OCI-LY3 (cell line): Measurements from ENCODE around the gene SGSM2.
A peak's percentile ranks its signal among the peaks of the same experiment; 100 is the strongest.

Experiments
- H2AFZ ChIP-seq: fragments of 200-600, 300-600 bp; shearing (Covaris generic); 2 replicates; pipeline ENCODE4 v1.6.0; 2014; ENCODE audit warnings: antibody characterized with exemption, low read depth, low read length
- H3K27ac ChIP-seq: fragments of 200-600, 300-600 bp; sonication (generic); 2 replicates; pipeline ENCODE4 v1.5.1; 2014; ENCODE audit warnings: mild to moderate bottlenecking, low read length, moderate library complexity, mixed read lengths
- H3K27me3 ChIP-seq: fragments of 200-600, 300-600 bp; sonication (generic); 2 replicates; pipeline ENCODE4 v1.6.1; 2014; ENCODE audit warnings: low read depth, low read length, mixed read lengths
- H3K36me3 ChIP-seq: fragments of 200-600, 300-600 bp; sonication (generic); replicated peaks from 2 replicates; pipeline ENCODE3; 2014; ENCODE audit warnings: low read depth, low read length, mixed read lengths
- H3K4me1 ChIP-seq: fragments of 300-600, 200-600 bp; sonication (generic); 2 replicates; pipeline ENCODE4 v1.6.1; 2014; ENCODE audit warnings: low read length, mixed read lengths
- H3K4me2 ChIP-seq: fragments of 200-600, 300-600 bp; sonication (generic); 2 replicates; pipeline ENCODE4 v1.6.1; 2014; ENCODE audit warnings: low read length, mixed read lengths
- H3K4me3 ChIP-seq: fragments of 300-600, 200-600 bp; sonication (generic); 2 replicates; pipeline ENCODE4 v1.5.1; 2014; ENCODE audit warnings: antibody characterized with exemption, mild to moderate bottlenecking, low read length, moderate library complexity
- H3K79me2 ChIP-seq: fragments of 300-600, 200-600 bp; shearing (Covaris generic); 2 replicates; pipeline ENCODE4 v1.6.1; 2014; ENCODE audit warnings: mild to moderate bottlenecking, low read length, mixed read lengths
- H3K9ac ChIP-seq: fragments of 300-600, 200-600 bp; shearing (Covaris generic); 2 replicates; pipeline ENCODE4 v1.6.0; 2014; ENCODE audit warnings: mild to moderate bottlenecking, low read length, moderate library complexity
- H3K9me3 ChIP-seq: fragments of 200-600, 300-600 bp; shearing (Covaris generic); 2 replicates; pipeline ENCODE4 v1.6.1; 2014; ENCODE audit warnings: low read length, mixed read lengths; ENCODE audit not compliant: insufficient read depth
- H4K20me1 ChIP-seq: fragments of 200-600, 300-600 bp; sonication (generic); 2 replicates; pipeline ENCODE4 v1.6.1; 2016; ENCODE audit warnings: low read length, mixed read lengths; ENCODE audit not compliant: insufficient read depth
- CTCF ChIP-seq: fragments of 200-600, 300-600 bp; sonication (generic); IDR thresholded peaks from 2 replicates; pipeline ENCODE4 v1.5.1; 2014; ENCODE audit warnings: antibody characterized with exemption, low read length, low read depth
- EZH2phosphoT487 ChIP-seq: fragments of 200-600 bp; shearing (Covaris generic); IDR thresholded peaks from 2 replicates; pipeline ENCODE4 v1.6.1; 2018; ENCODE audit warnings: antibody characterized with exemption, mixed run types, low read depth

The SGSM2 gene

GRCh38 chr17:2393174-2393953 lies 56.1 kb downstream of the SGSM2 start:
- H3K36me3 ChIP-seq = no peaks in the 10 kb centered on the region
- H3K4me2 ChIP-seq = peak overlapping the region; percentile 74
- TF ChIP-seq EZH2phosphoT487 = no peak
- no peak for TF ChIP-seq CTCF
- peak overlapping the region; percentile 46; the same call in 1 of the 2 replicates for H2AFZ ChIP-seq
- H3K9me3 ChIP-seq = no peaks in the 10 kb centered on the region
- peak overlapping the region; percentile 87 for H3K4me3 ChIP-seq
- H3K27me3 ChIP-seq = no peaks in the 10 kb centered on the region
- H3K27ac ChIP-seq = peak overlapping the region; percentile 80
- H3K4me1 ChIP-seq = peaks cover 28% of the 10 kb centered on the region
- H3K79me2 ChIP-seq = peaks cover 29% of the 10 kb centered on the region
- H4K20me1 ChIP-seq = peaks cover 23% of the 10 kb centered on the region
- H3K9ac ChIP-seq = peak overlapping the region; percentile 81

GRCh38 chr17:2393954-2394749 lies 56.9 kb downstream of the SGSM2 start:
- Histone ChIP-seq H3K9ac (peak overlapping the region; percentile 30; the same call in 1 of the 2 replicates), H4K20me1 (peaks cover 27% of the 10 kb centered on the region), H3K27ac (no peak overlapping the region), H3K36me3 (no peaks in the 10 kb centered on the region), H3K9me3 (no peaks in the 10 kb centered on the region), H3K4me1 (peaks cover 30% of the 10 kb centered on the region), H3K4me2 (peak overlapping the region; percentile 80), H2AFZ (no peak overlapping the region), H3K79me2 (peaks cover 33% of the 10 kb centered on the region), H3K4me3 (peak overlapping the region; percentile 76), H3K27me3 (no peaks in the 10 kb centered on the region)
- TF ChIP-seq CTCF (no peak), EZH2phosphoT487 (no peak)

GRCh38 chr17:2394775-2395201 lies 57.5 kb downstream of the SGSM2 start:
- H3K79me2 ChIP-seq = peaks cover 35% of the 10 kb centered on the region
- no peaks in the 10 kb centered on the region for H3K27me3 ChIP-seq
- no peaks in the 10 kb centered on the region for H3K36me3 ChIP-seq
- H4K20me1 ChIP-seq = peaks cover 28% of the 10 kb centered on the region
- no peak overlapping the region for H3K9ac ChIP-seq
- no peak overlapping the region for H3K4me3 ChIP-seq
- peaks cover 32% of the 10 kb centered on the region for H3K4me1 ChIP-seq
- no peak overlapping the region for H3K4me2 ChIP-seq
- no peak overlapping the region for H3K27ac ChIP-seq
- no peak overlapping the region for H2AFZ ChIP-seq
- no peaks in the 10 kb centered on the region for H3K9me3 ChIP-seq
- TF ChIP-seq EZH2phosphoT487 (no peak), CTCF (no peak)
